ENCODE measurements around the gene TSPAN8. TPM values are rescaled to one million over a fixed set of nuclear protein-coding genes. Genes with fewer than 3 reads are reported as not detected.

Gene TSPAN8
- total RNA-seq, 4 donors from 2014 or later: 21.0 to 117 (median 58.6) TPM

GRCh38 chr12:71178162-71178561, 20.4 kb upstream of the TSPAN8 start:
- in situ Hi-C loops (cut with MboI; ENCODE audit: low sequenced_read_pairs in 4 of 4): no loop called here

GRCh38 chr12:71174825-71175224, 17.0 kb upstream of the TSPAN8 start:
- TF ChIP-seq, protein P1, sequence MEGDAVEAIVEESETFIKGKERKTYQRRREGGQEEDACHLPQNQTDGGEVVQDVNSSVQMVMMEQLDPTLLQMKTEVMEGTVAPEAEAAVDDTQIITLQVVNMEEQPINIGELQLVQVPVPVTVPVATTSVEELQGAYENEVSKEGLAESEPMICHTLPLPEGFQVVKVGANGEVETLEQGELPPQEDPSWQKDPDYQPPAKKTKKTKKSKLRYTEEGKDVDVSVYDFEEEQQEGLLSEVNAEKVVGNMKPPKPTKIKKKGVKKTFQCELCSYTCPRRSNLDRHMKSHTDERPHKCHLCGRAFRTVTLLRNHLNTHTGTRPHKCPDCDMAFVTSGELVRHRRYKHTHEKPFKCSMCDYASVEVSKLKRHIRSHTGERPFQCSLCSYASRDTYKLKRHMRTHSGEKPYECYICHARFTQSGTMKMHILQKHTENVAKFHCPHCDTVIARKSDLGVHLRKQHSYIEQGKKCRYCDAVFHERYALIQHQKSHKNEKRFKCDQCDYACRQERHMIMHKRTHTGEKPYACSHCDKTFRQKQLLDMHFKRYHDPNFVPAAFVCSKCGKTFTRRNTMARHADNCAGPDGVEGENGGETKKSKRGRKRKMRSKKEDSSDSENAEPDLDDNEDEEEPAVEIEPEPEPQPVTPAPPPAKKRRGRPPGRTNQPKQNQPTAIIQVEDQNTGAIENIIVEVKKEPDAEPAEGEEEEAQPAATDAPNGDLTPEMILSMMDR (IDR thresholded peaks at IDR 0.05 in 4 of 5, conservative IDR thresholded peaks at IDR 0.05 in 1 of 5): no peak
- no peak for TF ChIP-seq POLR2A (IDR thresholded peaks at IDR 0.05)
- Histone ChIP-seq H3K9me3 (no peaks in the 10 kb centered on the region), H3K27ac (no peak overlapping the region), H3K27me3 (no peaks in the 10 kb centered on the region), H3K4me1 (no peaks in the 10 kb centered on the region), H3K4me3 (no peak overlapping the region), H3K36me3 (no peaks in the 10 kb centered on the region)
- no peak for ATAC-seq
- intact Hi-C loops (cut with DNase I; ENCODE audit: low total_unique reads) (no loop called here), in situ Hi-C loops (cut with MboI; ENCODE audit: low sequenced_read_pairs in 4 of 4) (no loop called here)
- DNase-seq: no peak

More at GRCh38 chr12:71178162-71178561, 20.4 kb upstream of the TSPAN8 start:
- Histone ChIP-seq H3K27me3 (no peaks in the 10 kb centered on the region), H3K4me3 (no peak overlapping the region), H3K36me3 (no peaks in the 10 kb centered on the region), H3K9me3 (no peaks in the 10 kb centered on the region), H3K27ac (no peak overlapping the region), H3K4me1 (no peaks in the 10 kb centered on the region)
- no peak for DNase-seq
- no peak for TF ChIP-seq POLR2A (IDR thresholded peaks at IDR 0.05)
- TF ChIP-seq, protein P1 (IDR thresholded peaks at IDR 0.05 in 4 of 5, conservative IDR thresholded peaks at IDR 0.05 in 1 of 5): no peak
- no peak for ATAC-seq
- intact Hi-C loops (cut with DNase I; ENCODE audit: low total_unique reads): no loop called here

DNA sequence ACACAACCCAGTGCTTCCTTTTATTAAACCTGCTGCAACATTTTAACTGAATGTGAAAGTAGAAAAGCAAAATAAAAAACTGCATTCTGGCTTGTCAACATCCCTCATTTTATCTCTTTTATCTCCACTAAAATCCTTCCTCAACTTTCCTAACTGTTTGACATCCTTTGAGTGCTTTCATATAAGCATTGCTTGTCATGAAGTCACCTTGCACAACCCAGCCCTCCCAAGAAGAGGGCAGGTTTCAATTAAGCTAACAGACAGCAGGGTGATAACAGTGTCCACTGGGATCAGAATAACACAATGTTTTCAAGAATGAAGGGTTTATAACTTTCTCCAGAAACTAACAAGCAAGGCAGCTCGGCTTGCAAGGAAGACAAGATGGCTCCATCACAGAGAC, 16.3 kb upstream of the TSPAN8 start:
- no peak overlapping the region for H3K27ac ChIP-seq
- intact Hi-C loops (cut with DNase I; ENCODE audit: low total_unique reads): no loop called here
- ATAC-seq (no peak), DNase-seq (no peak)
- H3K9me3 ChIP-seq: no peaks in the 10 kb centered on the region
- H3K4me3 ChIP-seq: no peak overlapping the region
- TF ChIP-seq POLR2A (IDR thresholded peaks at IDR 0.05): no peak
- TF ChIP-seq, protein P1 (IDR thresholded peaks at IDR 0.05 in 4 of 5, conservative IDR thresholded peaks at IDR 0.05 in 1 of 5): no peak
- no peaks in the 10 kb centered on the region for H3K27me3 ChIP-seq
- H3K4me1 ChIP-seq: no peaks in the 10 kb centered on the region
- H3K36me3 ChIP-seq: no peaks in the 10 kb centered on the region
- in situ Hi-C loops (cut with MboI; ENCODE audit: low sequenced_read_pairs in 4 of 4): no loop called here

- Histone ChIP-seq H3K4me3 (no peak overlapping the region), H3K36me3 (no peaks in the 10 kb centered on the region), H3K27me3 (no peaks in the 10 kb centered on the region), H3K27ac (no peak overlapping the region), H3K4me1 (no peaks in the 10 kb centered on the region), H3K9me3 (no peaks in the 10 kb centered on the region)
- in situ Hi-C loops (cut with MboI; ENCODE audit: low sequenced_read_pairs in 4 of 4) (no loop called here), intact Hi-C loops (cut with DNase I; ENCODE audit: low total_unique reads) (no loop called here)
- DNase-seq: no peak
- ATAC-seq: no peak
- TF ChIP-seq, protein P1 (IDR thresholded peaks at IDR 0.05 in 4 of 5, conservative IDR thresholded peaks at IDR 0.05 in 1 of 5): no peak
- no peak for TF ChIP-seq POLR2A (IDR thresholded peaks at IDR 0.05)
These were observed 12.7 kb upstream of the TSPAN8 start for GRCh38 chr12:71170456-71170855.

DNA sequence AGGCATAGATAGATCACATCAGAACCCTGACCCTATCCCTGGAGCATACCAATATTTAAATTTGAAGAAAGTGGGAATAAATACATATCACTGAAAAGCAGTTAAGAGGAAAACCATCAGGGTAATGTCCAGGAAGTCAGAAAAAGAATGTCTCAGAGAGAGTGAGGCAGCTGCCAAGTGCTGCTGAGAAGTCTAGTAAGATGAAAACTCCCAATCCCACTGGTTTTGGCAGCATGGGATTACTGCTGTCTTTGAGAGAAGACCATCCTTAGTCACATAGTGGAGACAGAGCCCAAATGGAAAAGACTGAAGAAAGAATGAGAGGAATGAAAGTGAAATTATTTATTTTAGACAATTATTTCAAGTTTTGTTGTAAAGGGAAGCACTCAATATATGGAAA, 11.5 kb upstream of the TSPAN8 start:
- TF ChIP-seq POLR2A (IDR thresholded peaks at IDR 0.05): no peak
- TF ChIP-seq, protein P1 (IDR thresholded peaks at IDR 0.05 in 4 of 5, conservative IDR thresholded peaks at IDR 0.05 in 1 of 5): no peak
- no peak for ATAC-seq
- intact Hi-C loops (cut with DNase I; ENCODE audit: low total_unique reads): no loop called here

More for the DNA sequence above, 11.5 kb upstream of the TSPAN8 start:
- DNase-seq: no peak
- no peaks in the 10 kb centered on the region for H3K9me3 ChIP-seq
- no peak overlapping the region for H3K27ac ChIP-seq
- H3K4me3 ChIP-seq: no peak overlapping the region
- no peaks in the 10 kb centered on the region for H3K27me3 ChIP-seq
- no peaks in the 10 kb centered on the region for H3K4me1 ChIP-seq
- no peaks in the 10 kb centered on the region for H3K36me3 ChIP-seq
- in situ Hi-C loops (cut with MboI; ENCODE audit: low sequenced_read_pairs in 4 of 4): no loop called here
